DOHH2 (cell line): ENCODE measurements around the gene URB1.

ENCODE experiments used
- H3F3A ChIP-seq: fragments of 200-600 bp; sonication (generic), shearing (Covaris generic); 2 replicates; pipeline ENCODE4 v1.6.0; 2016; ENCODE audit warnings: antibody characterized with exemption, mild to moderate bottlenecking; ENCODE audit not compliant: control insufficient read depth, insufficient read depth
- H3K27ac ChIP-seq: fragments of 200-600 bp; sonication (generic); 2 replicates; pipeline ENCODE4 v1.5.1; 2014; ENCODE audit warnings: low read depth, mild to moderate bottlenecking, low read length, moderate library complexity
- H3K27me3 ChIP-seq: fragments of 200-600 bp; sonication (generic); 2 replicates; pipeline ENCODE4 v1.6.1; 2014; ENCODE audit warnings: mild to moderate bottlenecking, low read length, mixed read lengths; ENCODE audit not compliant: control insufficient read depth
- H3K36me3 ChIP-seq: fragments of 200-600 bp; sonication (generic); 2 replicates; pipeline ENCODE4 v1.6.1; 2014; ENCODE audit warnings: mild to moderate bottlenecking, low read length, moderate library complexity, mixed read lengths; ENCODE audit not compliant: control insufficient read depth
- H3K4me1 ChIP-seq: fragments of 200-600 bp; sonication (generic); 2 replicates; pipeline ENCODE4 v1.6.1; 2014; ENCODE audit warnings: mild to moderate bottlenecking, low read length, mixed read lengths; ENCODE audit not compliant: control insufficient read depth
- H3K4me2 ChIP-seq: fragments of 200-600 bp; sonication (generic); 2 replicates; pipeline ENCODE4 v1.6.0; 2014; ENCODE audit warnings: mild to moderate bottlenecking, low read length, moderate library complexity
- H3K4me3 ChIP-seq: fragments of 200-600 bp; sonication (generic); 2 replicates; pipeline ENCODE4 v1.5.1; 2014; ENCODE audit warnings: mild to moderate bottlenecking, low read length, mixed read lengths
- H3K79me2 ChIP-seq: fragments of 200-600 bp; sonication (generic); 2 replicates; pipeline ENCODE4 v1.6.1; 2014; ENCODE audit warnings: mild to moderate bottlenecking, low read length, mixed read lengths; ENCODE audit not compliant: control insufficient read depth
- H3K9me2 ChIP-seq: fragments of 200-600 bp; sonication (generic); replicated peaks from 2 replicates; pipeline ENCODE4 v1.6.1; 2014; ENCODE audit warnings: mild to moderate bottlenecking, low read length, mixed read lengths; ENCODE audit not compliant: control insufficient read depth
- H3K9me3 ChIP-seq: fragments of 200-600 bp; sonication (generic); 2 replicates; pipeline ENCODE4 v1.6.1; 2014; ENCODE audit warnings: antibody characterized with exemption, low read length, mixed read lengths; ENCODE audit not compliant: control insufficient read depth, insufficient read depth
- H4K20me1 ChIP-seq: fragments of 200-600 bp; sonication (generic); 2 replicates; pipeline ENCODE4 v1.6.0; 2014; ENCODE audit warnings: low read depth, mild to moderate bottlenecking, antibody characterized with exemption, low read length, moderate library complexity; ENCODE audit not compliant: control insufficient read depth, insufficient read depth
- CTCF ChIP-seq: fragments of 200-600 bp; sonication (generic); IDR thresholded peaks from one replicate; pipeline ENCODE4 v1.5.1; 2014; ENCODE audit warnings: antibody characterized with exemption, mild to moderate bottlenecking, low read depth, low read length; ENCODE audit not compliant: poor library complexity, severe bottlenecking
- EZH2phosphoT487 ChIP-seq: fragments of 200-600 bp; sonication (generic); IDR thresholded peaks from 2 replicates; pipeline ENCODE4 v1.6.1; 2017; ENCODE audit warnings: borderline replicate concordance, mild to moderate bottlenecking, antibody characterized with exemption, low read length, moderate library complexity, mixed read lengths

The URB1 gene

GRCh38 chr21:32302560-32302959 is 90.3 kb downstream of the URB1 start:
- no peak overlapping the region for H3K4me2 ChIP-seq
- H3K9me2 ChIP-seq, result no peaks in the 10 kb centered on the region
- no peaks in the 10 kb centered on the region for H3K27me3 ChIP-seq
- H3K9me3 ChIP-seq, result no peaks in the 10 kb centered on the region
- peaks cover 3% of the 10 kb centered on the region; the same call in 1 of the 2 replicates for H3F3A ChIP-seq
- H3K4me1 ChIP-seq, result no peaks in the 10 kb centered on the region
- TF ChIP-seq CTCF (no peak), EZH2phosphoT487 (no peak)
- H3K36me3 ChIP-seq, result peaks cover 10% of the 10 kb centered on the region; the same call in 1 of the 2 replicates
- no peaks in the 10 kb centered on the region for H3K79me2 ChIP-seq
- no peaks in the 10 kb centered on the region for H4K20me1 ChIP-seq
- H3K27ac ChIP-seq, result no peak overlapping the region
- no peak overlapping the region for H3K4me3 ChIP-seq

DNA sequence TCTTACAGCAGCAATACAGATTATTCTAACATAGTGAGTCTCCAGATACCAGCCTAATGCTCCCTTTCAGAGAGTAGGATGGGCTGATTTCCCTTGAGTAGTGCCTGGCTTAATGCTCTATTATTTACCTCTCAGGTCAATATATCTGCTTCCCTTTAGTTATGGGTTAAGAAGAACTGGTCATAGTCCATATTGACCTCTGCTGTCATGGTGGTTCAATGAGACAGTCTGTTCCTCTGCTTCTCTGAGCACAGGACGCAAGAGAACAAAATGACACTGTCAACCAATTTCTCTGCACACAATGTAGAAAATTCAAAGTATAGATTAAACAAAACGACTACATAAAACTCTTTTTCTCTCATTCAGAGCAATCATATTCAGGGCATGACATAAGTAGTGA is 91.2 kb downstream of the URB1 start:
- Histone ChIP-seq H3K9me3 (no peaks in the 10 kb centered on the region), H3K4me3 (no peak overlapping the region), H3K4me2 (no peak overlapping the region), H3K4me1 (no peaks in the 10 kb centered on the region), H3K27me3 (no peaks in the 10 kb centered on the region), H3F3A (peaks cover 3% of the 10 kb centered on the region; the same call in 1 of the 2 replicates), H3K36me3 (peaks cover 9% of the 10 kb centered on the region; the same call in 1 of the 2 replicates), H3K9me2 (no peaks in the 10 kb centered on the region), H3K79me2 (no peaks in the 10 kb centered on the region), H3K27ac (no peak overlapping the region), H4K20me1 (no peaks in the 10 kb centered on the region)
- no peak for TF ChIP-seq CTCF
- TF ChIP-seq EZH2phosphoT487, result no peak

DNA sequence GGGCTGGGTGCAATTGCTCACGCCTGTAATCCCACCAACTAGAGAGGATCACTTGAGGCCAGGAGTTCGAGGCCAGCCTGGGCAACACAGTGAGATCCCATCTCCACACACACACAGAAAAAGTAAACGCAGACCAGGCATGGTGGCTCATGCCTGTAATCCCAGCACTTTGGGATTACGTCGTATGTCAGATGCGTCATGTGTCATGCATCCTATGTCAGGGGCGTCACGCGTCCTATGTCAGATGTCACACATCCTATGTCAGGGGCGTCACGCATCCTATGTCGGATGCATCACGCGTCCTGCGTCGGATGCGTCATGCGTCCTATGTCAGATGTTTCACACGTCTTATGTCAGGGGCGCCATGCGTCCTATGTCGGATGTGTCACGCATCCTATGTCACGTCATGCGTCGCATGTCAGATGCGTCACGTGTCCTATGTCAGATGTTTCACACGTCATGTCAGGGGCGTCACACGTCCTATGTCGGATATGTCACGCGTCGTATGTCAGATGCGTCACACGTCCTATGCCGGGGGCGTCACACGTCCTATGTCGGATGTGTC is 92.6 kb downstream of the URB1 start:
- Histone ChIP-seq H3K4me3 (no peak overlapping the region), H3K36me3 (peaks cover 8% of the 10 kb centered on the region; the same call in 1 of the 2 replicates), H3K4me1 (no peaks in the 10 kb centered on the region), H4K20me1 (no peaks in the 10 kb centered on the region), H3K9me3 (no peaks in the 10 kb centered on the region), H3K27ac (no peak overlapping the region), H3K79me2 (no peaks in the 10 kb centered on the region), H3F3A (peaks cover 3% of the 10 kb centered on the region; the same call in 1 of the 2 replicates), H3K4me2 (no peak overlapping the region), H3K27me3 (no peaks in the 10 kb centered on the region), H3K9me2 (no peaks in the 10 kb centered on the region)
- TF ChIP-seq EZH2phosphoT487 (no peak), CTCF (no peak)

- H3K9me2 ChIP-seq, result no peaks in the 10 kb centered on the region
- peaks cover 8% of the 10 kb centered on the region; the same call in 1 of the 2 replicates for H3K36me3 ChIP-seq
- no peak overlapping the region for H3K4me2 ChIP-seq
- TF ChIP-seq CTCF (no peak), EZH2phosphoT487 (no peak)
- H4K20me1 ChIP-seq, result no peaks in the 10 kb centered on the region
- H3K9me3 ChIP-seq, result no peaks in the 10 kb centered on the region
- H3K27ac ChIP-seq, result no peak overlapping the region
- no peaks in the 10 kb centered on the region for H3K79me2 ChIP-seq
- H3K4me1 ChIP-seq, result no peaks in the 10 kb centered on the region
- no peaks in the 10 kb centered on the region for H3K27me3 ChIP-seq
- H3K4me3 ChIP-seq, result no peak overlapping the region
- peaks cover 3% of the 10 kb centered on the region; the same call in 1 of the 2 replicates for H3F3A ChIP-seq
These were observed 93.1 kb downstream of the URB1 start for GRCh38 chr21:32299695-32300094.
